ENCODE data around the gene PAPPA. TPM values are rescaled to one million over a fixed set of nuclear protein-coding genes. Genes with fewer than 3 reads are reported as not detected.

Gene PAPPA
- total RNA-seq, 1 experiment from 2014 or later: 0.22 TPM

DNA sequence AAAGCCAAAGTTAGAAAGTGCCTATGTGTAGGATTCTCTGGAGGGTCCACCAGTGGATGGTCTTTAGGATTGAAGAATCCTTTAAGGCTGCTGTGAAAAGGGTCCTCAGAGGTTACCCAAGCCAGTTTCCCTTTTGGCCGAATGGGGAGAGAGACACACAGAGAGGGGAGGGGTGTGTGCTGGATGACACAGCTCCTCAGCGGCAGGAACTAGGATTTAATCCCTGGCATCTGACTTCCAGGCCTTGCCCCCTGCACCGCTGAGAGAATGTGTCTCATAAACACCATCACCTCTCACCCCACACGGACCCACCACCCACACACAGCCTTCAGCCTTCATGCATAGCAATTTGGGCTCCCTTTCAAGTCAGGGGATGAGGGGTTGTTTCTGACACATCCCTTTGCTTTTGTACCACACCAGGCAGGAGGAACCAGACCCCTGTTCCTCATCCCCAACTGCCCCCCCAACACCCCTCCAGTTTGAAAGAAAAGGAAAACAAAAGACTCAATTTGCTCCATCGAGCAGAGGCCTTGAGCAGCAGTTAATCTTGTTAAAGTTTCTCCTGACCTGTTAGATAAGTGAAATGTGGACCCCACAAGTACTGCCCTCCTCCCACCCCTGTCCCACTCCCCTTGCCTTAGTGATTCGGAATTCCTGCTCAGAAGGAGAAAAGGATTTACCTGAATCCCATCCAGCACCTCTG, 4.0 kb downstream of the PAPPA start:
- Mint-ChIP-seq H3K9me3 (no peaks in the 10 kb centered on the region), H3K27me3 (ENCODE audit: low read depth) (peaks cover 81% of the 10 kb centered on the region), H3K36me3 (no peaks in the 10 kb centered on the region), H3K27ac (no peak overlapping the region), H3K4me3 (no peak overlapping the region), H3K4me1 (peaks cover 39% of the 10 kb centered on the region)
- POLR2A ChIA-PET: no interaction called here
- ATAC-seq (peak; percentile 31), DNase-seq (ENCODE audit: low spot score) (peak; percentile 17)
- CTCF ChIA-PET: interaction anchor here (1.0 kb wide), 1 partner anchor 129 kb away, joined by 3 read pairs; no protein-coding TSS in a partner anchor
- TF ChIP-seq MXD4 (CRISPR knock-in tag; IDR thresholded peaks at IDR 0.05; ENCODE audit: borderline replicate concordance) (no peak), ZBTB21 (CRISPR knock-in tag; IDR thresholded peaks at IDR 0.05; ENCODE audit: borderline replicate concordance) (no peak), CBFB (CRISPR knock-in tag; IDR thresholded peaks at IDR 0.05; ENCODE audit: low read depth) (no peak), USF2 (CRISPR knock-in tag; IDR thresholded peaks at IDR 0.05) (no peak), GTF2I (CRISPR knock-in tag; conservative IDR thresholded peaks at IDR 0.05) (no peak), JUN (CRISPR knock-in tag; IDR thresholded peaks at IDR 0.05) (no peak)
- TF ChIP-seq, protein P1, sequence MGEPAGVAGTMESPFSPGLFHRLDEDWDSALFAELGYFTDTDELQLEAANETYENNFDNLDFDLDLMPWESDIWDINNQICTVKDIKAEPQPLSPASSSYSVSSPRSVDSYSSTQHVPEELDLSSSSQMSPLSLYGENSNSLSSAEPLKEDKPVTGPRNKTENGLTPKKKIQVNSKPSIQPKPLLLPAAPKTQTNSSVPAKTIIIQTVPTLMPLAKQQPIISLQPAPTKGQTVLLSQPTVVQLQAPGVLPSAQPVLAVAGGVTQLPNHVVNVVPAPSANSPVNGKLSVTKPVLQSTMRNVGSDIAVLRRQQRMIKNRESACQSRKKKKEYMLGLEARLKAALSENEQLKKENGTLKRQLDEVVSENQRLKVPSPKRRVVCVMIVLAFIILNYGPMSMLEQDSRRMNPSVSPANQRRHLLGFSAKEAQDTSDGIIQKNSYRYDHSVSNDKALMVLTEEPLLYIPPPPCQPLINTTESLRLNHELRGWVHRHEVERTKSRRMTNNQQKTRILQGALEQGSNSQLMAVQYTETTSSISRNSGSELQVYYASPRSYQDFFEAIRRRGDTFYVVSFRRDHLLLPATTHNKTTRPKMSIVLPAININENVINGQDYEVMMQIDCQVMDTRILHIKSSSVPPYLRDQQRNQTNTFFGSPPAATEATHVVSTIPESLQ (CRISPR knock-in tag; IDR thresholded peaks at IDR 0.05): no peak
- TF ChIP-seq, protein P2, sequence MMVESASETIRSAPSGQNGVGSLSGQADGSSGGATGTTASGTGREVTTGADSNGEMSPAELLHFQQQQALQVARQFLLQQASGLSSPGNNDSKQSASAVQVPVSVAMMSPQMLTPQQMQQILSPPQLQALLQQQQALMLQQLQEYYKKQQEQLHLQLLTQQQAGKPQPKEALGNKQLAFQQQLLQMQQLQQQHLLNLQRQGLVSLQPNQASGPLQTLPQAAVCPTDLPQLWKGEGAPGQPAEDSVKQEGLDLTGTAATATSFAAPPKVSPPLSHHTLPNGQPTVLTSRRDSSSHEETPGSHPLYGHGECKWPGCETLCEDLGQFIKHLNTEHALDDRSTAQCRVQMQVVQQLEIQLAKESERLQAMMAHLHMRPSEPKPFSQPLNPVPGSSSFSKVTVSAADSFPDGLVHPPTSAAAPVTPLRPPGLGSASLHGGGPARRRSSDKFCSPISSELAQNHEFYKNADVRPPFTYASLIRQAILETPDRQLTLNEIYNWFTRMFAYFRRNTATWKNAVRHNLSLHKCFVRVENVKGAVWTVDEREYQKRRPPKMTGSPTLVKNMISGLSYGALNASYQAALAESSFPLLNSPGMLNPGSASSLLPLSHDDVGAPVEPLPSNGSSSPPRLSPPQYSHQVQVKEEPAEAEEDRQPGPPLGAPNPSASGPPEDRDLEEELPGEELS (CRISPR knock-in tag; IDR thresholded peaks at IDR 0.05): no peak

DNA sequence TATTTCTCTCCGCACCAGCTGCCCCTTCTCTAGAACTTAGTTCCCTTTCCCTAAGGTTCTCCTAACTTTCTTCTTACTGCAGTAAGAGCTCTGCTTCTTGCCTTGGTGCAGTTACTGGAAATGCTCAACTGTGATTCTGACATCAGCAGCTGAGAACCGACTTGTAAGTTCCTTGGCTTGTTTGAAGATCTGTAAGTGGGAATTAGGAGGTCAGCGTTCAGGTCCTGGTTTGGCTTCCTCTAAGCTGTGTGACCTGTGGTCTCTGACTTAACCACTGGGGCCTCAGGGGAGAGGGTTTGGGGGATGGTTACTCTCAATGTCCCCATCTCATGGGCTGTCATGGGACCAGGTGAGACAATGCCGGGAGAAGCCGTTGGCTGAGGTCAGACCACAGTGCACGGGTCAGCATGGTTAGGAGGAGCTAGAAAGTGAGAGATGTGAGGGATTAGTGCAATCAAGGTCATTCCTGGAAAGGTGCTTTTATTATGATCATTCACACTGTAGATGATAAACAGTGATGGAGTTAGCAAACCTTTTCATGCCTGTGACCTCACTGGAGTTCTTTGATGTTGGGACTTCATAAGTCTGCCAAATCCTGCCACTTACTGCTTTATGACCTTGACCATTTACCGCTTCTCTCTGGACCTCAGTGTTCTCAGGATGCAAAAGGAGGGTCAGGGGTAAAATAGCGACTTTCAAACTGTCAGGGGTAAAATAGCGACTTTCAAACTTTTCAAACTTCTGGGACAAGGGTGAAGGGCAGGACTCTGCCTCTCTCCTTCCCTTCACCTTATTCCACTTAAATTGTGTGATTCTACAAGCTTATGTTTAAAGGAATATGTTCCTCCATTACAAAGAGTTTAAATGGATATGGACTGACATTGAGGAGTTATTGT, 7.3 kb downstream of the PAPPA start:
- ChIA-PET POLR2A (interaction anchor here (0.6 kb wide), 1 partner anchor 204 kb away, joined by 7 read pairs; no protein-coding TSS in a partner anchor), CTCF (interaction anchor here (0.5 to 1.5 kb wide), 11 partner anchors 8 to 1090 kb away, joined by 3 to 4 read pairs (median 3); no protein-coding TSS in a partner anchor)
- H3K4me3 Mint-ChIP-seq: no peak overlapping the region
- H3K27me3 Mint-ChIP-seq (ENCODE audit: low read depth): peaks cover 52% of the 10 kb centered on the region
- ATAC-seq: no peak
- H3K36me3 Mint-ChIP-seq: no peaks in the 10 kb centered on the region
- DNase-seq (ENCODE audit: low spot score): no peak
- H3K27ac Mint-ChIP-seq: no peak overlapping the region
- no peaks in the 10 kb centered on the region for H3K9me3 Mint-ChIP-seq
- H3K4me1 Mint-ChIP-seq: peaks cover 21% of the 10 kb centered on the region
- TF ChIP-seq, protein P3, sequence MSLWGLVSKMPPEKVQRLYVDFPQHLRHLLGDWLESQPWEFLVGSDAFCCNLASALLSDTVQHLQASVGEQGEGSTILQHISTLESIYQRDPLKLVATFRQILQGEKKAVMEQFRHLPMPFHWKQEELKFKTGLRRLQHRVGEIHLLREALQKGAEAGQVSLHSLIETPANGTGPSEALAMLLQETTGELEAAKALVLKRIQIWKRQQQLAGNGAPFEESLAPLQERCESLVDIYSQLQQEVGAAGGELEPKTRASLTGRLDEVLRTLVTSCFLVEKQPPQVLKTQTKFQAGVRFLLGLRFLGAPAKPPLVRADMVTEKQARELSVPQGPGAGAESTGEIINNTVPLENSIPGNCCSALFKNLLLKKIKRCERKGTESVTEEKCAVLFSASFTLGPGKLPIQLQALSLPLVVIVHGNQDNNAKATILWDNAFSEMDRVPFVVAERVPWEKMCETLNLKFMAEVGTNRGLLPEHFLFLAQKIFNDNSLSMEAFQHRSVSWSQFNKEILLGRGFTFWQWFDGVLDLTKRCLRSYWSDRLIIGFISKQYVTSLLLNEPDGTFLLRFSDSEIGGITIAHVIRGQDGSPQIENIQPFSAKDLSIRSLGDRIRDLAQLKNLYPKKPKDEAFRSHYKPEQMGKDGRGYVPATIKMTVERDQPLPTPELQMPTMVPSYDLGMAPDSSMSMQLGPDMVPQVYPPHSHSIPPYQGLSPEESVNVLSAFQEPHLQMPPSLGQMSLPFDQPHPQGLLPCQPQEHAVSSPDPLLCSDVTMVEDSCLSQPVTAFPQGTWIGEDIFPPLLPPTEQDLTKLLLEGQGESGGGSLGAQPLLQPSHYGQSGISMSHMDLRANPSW (CRISPR knock-in tag; conservative IDR thresholded peaks at IDR 0.05; ENCODE audit: low read depth): no peak
- TF ChIP-seq PRRX2 (CRISPR knock-in tag; IDR thresholded peaks at IDR 0.05): no peak
- TF ChIP-seq CBFB (CRISPR knock-in tag; IDR thresholded peaks at IDR 0.05; ENCODE audit: low read depth): no peak
- no peak for TF ChIP-seq RELA (CRISPR knock-in tag; IDR thresholded peaks at IDR 0.05; ENCODE audit: borderline replicate concordance)
- no peak for TF ChIP-seq TEAD4 (CRISPR knock-in tag; IDR thresholded peaks at IDR 0.05)
- TF ChIP-seq, protein P4, sequence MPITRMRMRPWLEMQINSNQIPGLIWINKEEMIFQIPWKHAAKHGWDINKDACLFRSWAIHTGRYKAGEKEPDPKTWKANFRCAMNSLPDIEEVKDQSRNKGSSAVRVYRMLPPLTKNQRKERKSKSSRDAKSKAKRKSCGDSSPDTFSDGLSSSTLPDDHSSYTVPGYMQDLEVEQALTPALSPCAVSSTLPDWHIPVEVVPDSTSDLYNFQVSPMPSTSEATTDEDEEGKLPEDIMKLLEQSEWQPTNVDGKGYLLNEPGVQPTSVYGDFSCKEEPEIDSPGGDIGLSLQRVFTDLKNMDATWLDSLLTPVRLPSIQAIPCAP (CRISPR knock-in tag; IDR thresholded peaks at IDR 0.05): no peak
- TF ChIP-seq ZNF512 (CRISPR knock-in tag; IDR thresholded peaks at IDR 0.05; ENCODE audit: borderline replicate concordance): no peak
- no peak for TF ChIP-seq CREB1 (CRISPR knock-in tag; IDR thresholded peaks at IDR 0.05)
- TF ChIP-seq, protein P5, sequence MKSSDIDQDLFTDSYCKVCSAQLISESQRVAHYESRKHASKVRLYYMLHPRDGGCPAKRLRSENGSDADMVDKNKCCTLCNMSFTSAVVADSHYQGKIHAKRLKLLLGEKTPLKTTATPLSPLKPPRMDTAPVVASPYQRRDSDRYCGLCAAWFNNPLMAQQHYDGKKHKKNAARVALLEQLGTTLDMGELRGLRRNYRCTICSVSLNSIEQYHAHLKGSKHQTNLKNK (CRISPR knock-in tag; IDR thresholded peaks at IDR 0.05): no peak
- TF ChIP-seq FOXP1 (CRISPR knock-in tag; IDR thresholded peaks at IDR 0.05; ENCODE audit: borderline replicate concordance): no peak
- TF ChIP-seq HMGA2 (CRISPR knock-in tag; IDR thresholded peaks at IDR 0.05): no peak
- no peak for TF ChIP-seq MXD4 (CRISPR knock-in tag; IDR thresholded peaks at IDR 0.05; ENCODE audit: borderline replicate concordance)
- no peak for TF ChIP-seq E2F5 (CRISPR knock-in tag; IDR thresholded peaks at IDR 0.05)
- TF ChIP-seq NR1H2 (CRISPR knock-in tag; IDR thresholded peaks at IDR 0.05): no peak

Measured in WTC11 (cell line).